Mesendoderm (in vitro differentiated cells): Measurements from ENCODE around the gene SFXN2.

Experiments used
- DNase-seq: peaks from one replicate; pipeline ENCODE4 v3.0.0; 2013
- H2AK5ac ChIP-seq: 2 replicates; pipeline ENCODE4 v1.6.1; 2013; ENCODE audit warnings: low read length, inconsistent platforms
- H2BK120ac ChIP-seq: 2 replicates; pipeline ENCODE4 v1.6.1; 2013; ENCODE audit warnings: low read depth, mild to moderate bottlenecking, low read length, moderate library complexity, mixed read lengths
- H2BK15ac ChIP-seq: replicated peaks from 2 replicates; pipeline ENCODE4 v1.6.1; 2013; ENCODE audit warnings: low read depth, mild to moderate bottlenecking, moderate library complexity
- H2BK5ac ChIP-seq: 2 replicates; pipeline ENCODE4 v1.6.1; 2013; ENCODE audit warnings: low read length, inconsistent platforms
- H3K18ac ChIP-seq: 2 replicates; pipeline ENCODE4 v1.6.1; 2013; ENCODE audit warnings: mild to moderate bottlenecking, low read length, mixed read lengths
- H3K23ac ChIP-seq: one replicate; pipeline ENCODE4 v1.6.1; 2013; ENCODE audit warnings: low read length
- H3K27ac ChIP-seq: 2 replicates; pipeline ENCODE4 v1.5.1; 2013; ENCODE audit warnings: low read depth, mild to moderate bottlenecking, inconsistent platforms, low read length, moderate library complexity
- H3K27me3 ChIP-seq: 2 replicates; pipeline ENCODE4 v1.6.1; 2013; ENCODE audit warnings: low read length, control low read depth, mild to moderate bottlenecking, inconsistent platforms; ENCODE audit not compliant: insufficient read depth, poor library complexity
- H3K36me3 ChIP-seq: 2 replicates; pipeline ENCODE4 v1.6.1; 2013; ENCODE audit warnings: low read length, inconsistent platforms; ENCODE audit not compliant: control insufficient read depth, insufficient read depth
- H3K4ac ChIP-seq: one replicate; pipeline ENCODE4 v1.6.1; 2013; ENCODE audit warnings: low read depth, mild to moderate bottlenecking, low read length, moderate library complexity
- H3K4me1 ChIP-seq: 2 replicates; pipeline ENCODE4 v1.6.1; 2013; ENCODE audit warnings: low read depth, low read length, inconsistent platforms; ENCODE audit not compliant: control insufficient read depth
- H3K4me2 ChIP-seq: 2 replicates; pipeline ENCODE4 v1.6.1; 2013; ENCODE audit warnings: low read length
- H3K4me3 ChIP-seq: 2 replicates; pipeline ENCODE4 v1.5.1; 2013; ENCODE audit warnings: mild to moderate bottlenecking, low read length
- H3K56ac ChIP-seq: one replicate; pipeline ENCODE4 v1.6.1; 2013; ENCODE audit warnings: low read length
- H3K79me1 ChIP-seq: 2 replicates; pipeline ENCODE4 v1.6.1; 2013; ENCODE audit warnings: low read length, inconsistent platforms
- H3K79me2 ChIP-seq: 2 replicates; pipeline ENCODE4 v1.6.1; 2013; ENCODE audit warnings: mild to moderate bottlenecking, low read length; ENCODE audit not compliant: control insufficient read depth, insufficient read depth
- H3K9ac ChIP-seq: 2 replicates; pipeline ENCODE4 v1.6.1; 2013; ENCODE audit warnings: low read length, inconsistent platforms
- H4K5ac ChIP-seq: one replicate; pipeline ENCODE4 v1.6.1; 2013; ENCODE audit warnings: low read length
- H4K8ac ChIP-seq: one replicate; pipeline ENCODE4 v1.6.1; 2013; ENCODE audit warnings: low read depth, mild to moderate bottlenecking, control low read depth, low read length, moderate library complexity
- WGBS: extraction: QIAGEN DNeasy Blood & Tissue Kit; methylation state at CpG from one replicate; pipeline ENCODE4 v1.1.7; 2013; ENCODE audit warnings: low lambda C conversion rate, missing lambda C conversion rate; ENCODE audit not compliant: insufficient coverage; ENCODE audit errors: extremely low coverage; 5-methylcytosine and 5-hydroxymethylcytosine counted together

Gene SFXN2

DNA sequence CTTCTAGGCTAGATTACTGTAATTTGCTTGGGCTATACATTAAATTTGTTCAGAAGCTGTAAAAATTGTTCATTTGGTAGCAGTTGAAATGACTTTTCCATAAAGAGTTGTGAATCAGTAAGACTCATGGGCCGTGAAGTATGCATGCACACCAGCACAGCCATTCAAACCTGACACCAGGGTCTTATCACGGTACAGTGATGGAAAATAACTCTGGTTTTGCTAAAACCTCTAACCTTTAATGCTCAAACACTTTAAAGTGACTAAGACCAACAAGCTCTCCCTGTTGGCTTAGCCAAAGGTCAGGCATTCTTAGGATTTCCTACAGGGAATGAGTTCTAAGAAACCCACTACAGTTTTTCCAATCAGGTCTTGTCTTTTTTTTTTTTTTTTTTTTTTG is 11.7 kb upstream of the SFXN2 start:
- Histone ChIP-seq H4K8ac (no peak overlapping the region), H3K18ac (no peak overlapping the region), H3K4me1 (no peaks in the 10 kb centered on the region), H4K5ac (no peak overlapping the region), H3K79me2 (no peaks in the 10 kb centered on the region), H3K4me2 (no peak overlapping the region), H3K9ac (no peak overlapping the region), H3K4me3 (no peak overlapping the region), H3K4ac (no peak overlapping the region), H2BK5ac (no peak overlapping the region), H3K27ac (no peak overlapping the region), H3K23ac (no peak overlapping the region), H3K79me1 (no peaks in the 10 kb centered on the region), H2BK15ac (no peak overlapping the region), H2BK120ac (no peak overlapping the region), H2AK5ac (no peak overlapping the region), H3K27me3 (no peaks in the 10 kb centered on the region), H3K56ac (no peak overlapping the region), H3K36me3 (peaks cover 3% of the 10 kb centered on the region)
- DNase-seq, result no peak
- WGBS, result no CpG with 5 or more reads among the region's 2 CpGs

DNA sequence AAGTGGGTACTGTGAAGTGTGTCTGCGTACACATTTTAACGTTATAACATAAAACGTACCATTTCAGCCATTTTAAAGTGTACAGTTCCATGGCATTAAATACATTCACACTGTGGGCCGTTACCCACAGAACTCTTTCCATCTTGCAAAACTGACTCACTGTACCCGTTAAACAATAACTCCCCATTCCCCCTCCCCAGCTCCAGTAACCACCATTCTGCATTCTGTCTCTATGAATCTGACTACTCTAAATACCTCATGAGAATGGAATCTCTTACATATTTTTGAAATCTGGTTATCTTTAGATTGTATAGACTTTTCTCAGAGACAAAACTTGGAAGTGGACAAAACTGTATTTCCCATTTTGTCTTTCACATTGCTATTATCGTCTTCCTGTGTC is 9.5 kb upstream of the SFXN2 start:
- Histone ChIP-seq H3K27ac (no peak overlapping the region), H3K4me2 (no peak overlapping the region), H4K8ac (no peak overlapping the region), H3K4me3 (no peak overlapping the region), H2BK120ac (no peak overlapping the region), H2BK5ac (no peak overlapping the region), H3K27me3 (no peaks in the 10 kb centered on the region), H3K79me2 (no peaks in the 10 kb centered on the region), H3K56ac (no peak overlapping the region), H3K18ac (no peak overlapping the region), H3K9ac (no peak overlapping the region), H2AK5ac (no peak overlapping the region), H3K4ac (no peak overlapping the region), H3K4me1 (no peaks in the 10 kb centered on the region), H3K36me3 (no peaks in the 10 kb centered on the region), H4K5ac (no peak overlapping the region), H2BK15ac (no peak overlapping the region), H3K79me1 (no peaks in the 10 kb centered on the region), H3K23ac (no peak overlapping the region)
- WGBS, result no CpG with 5 or more reads among the region's 6 CpGs
- no peak for DNase-seq

DNA sequence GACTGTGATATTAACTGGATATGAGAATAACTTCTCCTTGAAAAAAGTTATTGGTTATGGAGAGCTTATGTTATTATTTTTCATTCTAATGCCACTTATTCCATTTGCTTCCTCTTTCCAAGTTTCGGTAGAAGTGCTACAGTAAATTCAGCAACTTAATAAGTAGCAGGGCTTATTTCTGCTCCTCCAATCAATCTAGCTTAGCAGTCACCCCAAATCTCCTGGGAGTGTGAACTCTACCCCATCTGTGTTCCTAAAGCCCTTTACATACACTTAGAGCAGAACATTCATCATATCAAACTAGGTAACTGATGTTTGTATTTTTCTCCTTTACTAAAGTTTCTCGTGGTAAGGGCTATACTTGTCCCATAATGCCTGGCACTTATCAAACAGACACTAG is 8.9 kb upstream of the SFXN2 start:
- Histone ChIP-seq H2AK5ac (no peak overlapping the region), H3K4ac (no peak overlapping the region), H3K9ac (no peak overlapping the region), H2BK120ac (no peak overlapping the region), H2BK5ac (no peak overlapping the region), H3K79me2 (no peaks in the 10 kb centered on the region), H3K4me3 (no peak overlapping the region), H3K56ac (no peak overlapping the region), H3K27me3 (no peaks in the 10 kb centered on the region), H3K79me1 (no peaks in the 10 kb centered on the region), H2BK15ac (no peak overlapping the region), H3K18ac (no peak overlapping the region), H3K23ac (no peak overlapping the region), H3K36me3 (no peaks in the 10 kb centered on the region), H3K4me1 (no peaks in the 10 kb centered on the region), H3K4me2 (no peak overlapping the region), H4K5ac (no peak overlapping the region), H4K8ac (no peak overlapping the region), H3K27ac (no peak overlapping the region)
- WGBS, result no CpG with 5 or more reads among the region's 2 CpGs
- no peak for DNase-seq

DNA sequence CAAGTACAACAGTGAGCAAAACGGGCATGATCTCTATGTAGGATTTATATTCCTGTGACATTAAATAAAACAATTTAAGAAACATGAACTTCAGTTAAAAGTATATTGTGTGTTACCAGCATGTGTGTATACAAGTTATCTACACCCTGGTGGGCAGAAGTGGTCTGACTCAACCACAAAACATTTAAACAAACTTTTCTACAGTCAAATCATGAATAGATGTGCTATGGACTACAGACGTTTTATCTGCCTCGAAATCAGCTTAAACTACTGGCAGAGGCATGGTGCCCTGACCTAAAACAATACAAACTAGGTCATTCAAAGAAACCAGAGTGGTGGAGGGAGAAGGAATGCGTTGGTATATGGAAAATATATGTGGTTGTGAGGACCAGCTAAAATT is 3.8 kb upstream of the SFXN2 start:
- no peak for DNase-seq
- no CpG with 5 or more reads among the region's 4 CpGs for WGBS
- Histone ChIP-seq H3K4me3 (no peak overlapping the region), H4K8ac (no peak overlapping the region), H3K56ac (no peak overlapping the region), H3K4me1 (peaks cover 4% of the 10 kb centered on the region), H3K27me3 (no peaks in the 10 kb centered on the region), H3K4ac (no peak overlapping the region), H2AK5ac (no peak overlapping the region), H3K18ac (no peak overlapping the region), H3K36me3 (no peaks in the 10 kb centered on the region), H3K27ac (no peak overlapping the region), H4K5ac (no peak overlapping the region), H3K79me2 (peaks cover 4% of the 10 kb centered on the region), H2BK120ac (no peak overlapping the region), H2BK15ac (no peak overlapping the region), H3K23ac (no peak overlapping the region), H2BK5ac (no peak overlapping the region), H3K79me1 (peaks cover 8% of the 10 kb centered on the region), H3K9ac (no peak overlapping the region), H3K4me2 (no peak overlapping the region)

DNA sequence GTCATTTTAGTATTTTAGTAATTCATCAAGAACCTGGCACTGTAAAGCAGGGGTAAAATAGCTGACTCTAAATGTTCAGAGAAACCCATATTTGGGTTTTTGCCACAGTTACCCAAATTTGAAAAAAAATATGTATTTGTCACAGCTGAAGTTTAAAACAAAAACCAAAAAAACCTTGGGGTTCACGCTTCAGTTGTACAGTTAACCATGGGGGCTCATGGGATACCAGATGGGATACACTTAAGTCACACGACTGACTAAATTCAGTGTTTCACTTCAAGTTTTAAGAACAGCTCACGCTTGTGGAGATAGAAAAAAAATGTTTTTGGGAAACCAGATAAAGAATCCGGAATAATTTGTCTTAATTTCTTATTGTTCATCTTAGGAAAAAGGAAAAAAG is 2.3 kb upstream of the SFXN2 start:
- Histone ChIP-seq H3K4me2 (no peak overlapping the region), H3K4me3 (no peak overlapping the region), H3K9ac (no peak overlapping the region), H3K27ac (no peak overlapping the region), H3K56ac (no peak overlapping the region), H4K8ac (no peak overlapping the region), H2BK120ac (no peak overlapping the region), H2BK5ac (no peak overlapping the region), H3K18ac (no peak overlapping the region), H3K27me3 (no peaks in the 10 kb centered on the region), H3K79me1 (peaks cover 13% of the 10 kb centered on the region), H3K36me3 (no peaks in the 10 kb centered on the region), H4K5ac (no peak overlapping the region), H3K79me2 (peaks cover 11% of the 10 kb centered on the region), H3K4ac (no peak overlapping the region), H3K4me1 (peaks cover 8% of the 10 kb centered on the region), H3K23ac (no peak overlapping the region), H2AK5ac (no peak overlapping the region), H2BK15ac (no peak overlapping the region)
- no CpG with 5 or more reads among the region's 4 CpGs for WGBS
- DNase-seq, result no peak

DNA sequence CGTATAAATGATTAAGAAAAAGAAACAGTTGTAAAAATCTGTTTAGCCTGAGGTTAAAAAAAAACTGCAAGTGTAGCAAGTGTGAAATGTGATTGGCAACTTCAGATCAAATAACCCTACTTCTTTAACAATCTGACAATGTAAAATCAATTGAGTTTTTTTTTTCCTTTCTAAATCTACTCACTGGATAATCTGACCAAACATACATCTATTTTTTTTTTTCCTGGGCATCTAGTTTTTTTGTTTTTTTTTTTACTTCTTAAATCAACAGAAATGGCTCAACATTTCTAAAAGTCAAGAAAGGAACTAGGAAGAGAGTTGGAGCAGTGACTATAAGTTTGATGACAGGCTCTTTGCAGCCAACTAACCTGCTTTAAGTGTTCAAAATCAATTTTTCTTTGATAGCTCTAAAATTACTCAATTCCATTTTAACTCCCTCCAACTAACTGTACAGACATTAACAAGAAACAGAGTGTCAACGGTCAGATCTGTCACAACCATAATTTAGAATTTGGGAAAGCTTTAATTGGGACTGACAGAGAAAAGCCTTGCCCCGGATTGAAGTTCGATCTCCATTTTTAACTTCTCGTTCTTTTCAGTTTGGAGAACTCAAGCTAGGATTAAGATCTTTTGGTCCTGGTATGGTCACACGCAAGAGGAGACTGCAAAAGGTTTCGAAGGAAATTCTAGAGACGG is 1.4 kb upstream of the SFXN2 start:
- H3K27me3 ChIP-seq, result no peaks in the 10 kb centered on the region
- H3K79me1 ChIP-seq, result peaks cover 14% of the 10 kb centered on the region
- H2BK120ac ChIP-seq, result no peak overlapping the region
- no peak overlapping the region for H3K18ac ChIP-seq
- H3K4me2 ChIP-seq, result peak overlapping the region; percentile 28
- peaks cover 11% of the 10 kb centered on the region for H3K79me2 ChIP-seq
- no peak overlapping the region for H4K8ac ChIP-seq
- no peak overlapping the region for H2BK5ac ChIP-seq
- peak overlapping the region; percentile 86 for H3K9ac ChIP-seq
- H3K23ac ChIP-seq, result peak overlapping the region; percentile 48
- no peak overlapping the region for H2AK5ac ChIP-seq
- H3K56ac ChIP-seq, result peak overlapping the region; percentile 92
- no CpG with 5 or more reads among the region's 8 CpGs for WGBS
- H4K5ac ChIP-seq, result no peak overlapping the region
- H2BK15ac ChIP-seq, result no peak overlapping the region
- H3K4ac ChIP-seq, result no peak overlapping the region
- H3K27ac ChIP-seq, result no peak overlapping the region
- H3K36me3 ChIP-seq, result no peaks in the 10 kb centered on the region
- H3K4me3 ChIP-seq, result peak overlapping the region; percentile 79
- DNase-seq, result no peak
- H3K4me1 ChIP-seq, result peaks cover 15% of the 10 kb centered on the region
